Body of pancreas (tissue), 4 donors: ENCODE data around the gene PRG2.

ENCODE experiments used
- POLR2A ChIP-seq, 3 donors: fragments of 450-650 bp; IDR thresholded peaks; one replicate each; pipeline ENCODE4 v1.6.1; 2016; ENCODE audit warnings: antibody characterized with exemption in 3 of 3, mild to moderate bottlenecking in 2 of 3
- TF ChIP-seq, protein P1 (sequence below), 7 experiments: fragments of 450-650 bp in 4 of 7; fragments of 200-600 bp in 3 of 7; sonication (generic) in 3 of 7; IDR thresholded peaks; one replicate each; pipeline ENCODE4 v1.5.1; 2016 to 2019; ENCODE audit warnings: antibody characterized with exemption in 7 of 7

DNA sequence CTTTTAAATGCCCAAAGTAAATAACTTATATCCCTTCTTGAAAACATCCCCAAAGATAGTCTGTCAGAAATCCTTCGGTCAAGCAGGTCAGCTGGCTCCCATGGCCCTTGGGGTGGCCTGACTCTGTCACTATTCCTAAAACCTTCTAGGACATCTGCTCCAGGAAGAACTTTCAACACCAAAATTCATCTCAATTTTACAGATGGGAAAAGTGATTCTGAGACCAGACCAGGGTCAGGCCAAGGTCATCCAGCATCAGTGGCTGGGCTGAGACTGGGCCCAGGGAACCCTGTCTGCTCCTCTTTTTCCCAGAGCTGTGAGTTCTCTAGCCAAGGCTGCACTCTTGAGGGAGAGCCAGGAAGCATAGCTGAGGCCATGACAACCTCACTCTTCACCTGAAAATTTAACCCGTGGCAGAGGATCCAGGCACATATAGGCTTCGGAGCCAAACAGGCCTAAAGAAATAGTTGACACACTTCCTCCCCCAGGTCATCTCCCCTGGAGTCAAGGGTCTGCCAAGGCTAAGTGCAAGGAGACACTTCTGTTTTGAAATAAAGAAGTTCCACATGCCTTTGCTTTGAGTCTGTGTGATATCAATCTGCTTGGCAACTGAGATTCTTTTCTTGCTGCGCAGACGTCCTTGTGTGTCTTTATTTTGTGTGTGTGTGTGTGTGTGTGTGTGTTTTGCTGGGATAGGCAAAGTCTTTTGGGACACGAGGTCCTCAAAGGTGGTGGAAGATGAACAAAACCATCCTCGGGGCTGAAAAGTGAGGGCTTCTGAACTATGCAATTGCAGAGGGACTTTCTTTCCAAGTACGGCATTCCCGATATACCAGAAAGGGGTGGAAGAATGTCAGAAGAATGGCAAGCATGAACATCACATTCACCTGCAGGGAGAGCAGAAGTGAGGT is 16.8 kb upstream of the PRG2 start:
- TF ChIP-seq, protein P1, sequence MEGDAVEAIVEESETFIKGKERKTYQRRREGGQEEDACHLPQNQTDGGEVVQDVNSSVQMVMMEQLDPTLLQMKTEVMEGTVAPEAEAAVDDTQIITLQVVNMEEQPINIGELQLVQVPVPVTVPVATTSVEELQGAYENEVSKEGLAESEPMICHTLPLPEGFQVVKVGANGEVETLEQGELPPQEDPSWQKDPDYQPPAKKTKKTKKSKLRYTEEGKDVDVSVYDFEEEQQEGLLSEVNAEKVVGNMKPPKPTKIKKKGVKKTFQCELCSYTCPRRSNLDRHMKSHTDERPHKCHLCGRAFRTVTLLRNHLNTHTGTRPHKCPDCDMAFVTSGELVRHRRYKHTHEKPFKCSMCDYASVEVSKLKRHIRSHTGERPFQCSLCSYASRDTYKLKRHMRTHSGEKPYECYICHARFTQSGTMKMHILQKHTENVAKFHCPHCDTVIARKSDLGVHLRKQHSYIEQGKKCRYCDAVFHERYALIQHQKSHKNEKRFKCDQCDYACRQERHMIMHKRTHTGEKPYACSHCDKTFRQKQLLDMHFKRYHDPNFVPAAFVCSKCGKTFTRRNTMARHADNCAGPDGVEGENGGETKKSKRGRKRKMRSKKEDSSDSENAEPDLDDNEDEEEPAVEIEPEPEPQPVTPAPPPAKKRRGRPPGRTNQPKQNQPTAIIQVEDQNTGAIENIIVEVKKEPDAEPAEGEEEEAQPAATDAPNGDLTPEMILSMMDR (IDR thresholded peaks at IDR 0.05) = no peak
- no peak for TF ChIP-seq POLR2A (IDR thresholded peaks at IDR 0.05)
